Skeletal muscle satellite cell (primary cell): ENCODE results near the gene PTPN1.
"Not testable (repeated sequence)": the region's sequence is repeated elsewhere in the genome, so short reads cannot be mapped to it uniquely, and the experiment has no call there.

Experiments used
- H3K27me3 ChIP-seq: 2 replicates; pipeline ENCODE4 v1.7.0; 2013; ENCODE audit warnings: low read length; ENCODE audit not compliant: control insufficient read depth, insufficient read depth
- H3K36me3 ChIP-seq: 2 replicates; pipeline ENCODE4 v1.7.0; 2013; ENCODE audit warnings: mild to moderate bottlenecking, control low read depth, low read length; ENCODE audit not compliant: insufficient read depth
- H3K4me1 ChIP-seq: 2 replicates; pipeline ENCODE4 v1.7.0; 2013; ENCODE audit warnings: low read length; ENCODE audit not compliant: control insufficient read depth, insufficient read depth
- H3K4me2 ChIP-seq: 2 replicates; pipeline ENCODE4 v1.7.0; 2013; ENCODE audit warnings: mild to moderate bottlenecking, low read length
- H3K4me3 ChIP-seq: 2 replicates; pipeline ENCODE4 v1.7.0; 2013; ENCODE audit warnings: low read length
- H3K9ac ChIP-seq: 2 replicates; pipeline ENCODE4 v1.7.0; 2013; ENCODE audit warnings: mild to moderate bottlenecking, low read depth, low read length, moderate library complexity
- H3K9me3 ChIP-seq: replicated peaks from 2 replicates; pipeline ENCODE4 v1.7.0; 2013; ENCODE audit warnings: mild to moderate bottlenecking, control low read depth, low read length

The PTPN1 gene

GRCh38 chr20:50607436-50607835, 97.3 kb downstream of the PTPN1 start:
- no peak overlapping the region for H3K4me3 ChIP-seq
- H3K36me3 ChIP-seq: no peaks in the 10 kb centered on the region
- no peaks in the 10 kb centered on the region for H3K9me3 ChIP-seq
- H3K4me1 ChIP-seq: peaks cover 6% of the 10 kb centered on the region
- peaks cover 4% of the 10 kb centered on the region for H3K27me3 ChIP-seq
- H3K4me2 ChIP-seq: no peak overlapping the region
- no peak overlapping the region for H3K9ac ChIP-seq

- H3K27me3 ChIP-seq: peaks cover 4% of the 10 kb centered on the region
- no peaks in the 10 kb centered on the region for H3K9me3 ChIP-seq
- no peaks in the 10 kb centered on the region for H3K36me3 ChIP-seq
- H3K4me2 ChIP-seq: no peak overlapping the region
- peaks cover 6% of the 10 kb centered on the region for H3K4me1 ChIP-seq
- H3K4me3 ChIP-seq: no peak overlapping the region
- H3K9ac ChIP-seq: no peak overlapping the region
Observed at GRCh38 chr20:50607850-50608749, 97.9 kb downstream of the PTPN1 start.

- Histone ChIP-seq H3K4me1 (peaks cover 6% of the 10 kb centered on the region), H3K36me3 (no peaks in the 10 kb centered on the region), H3K4me3 (no peak overlapping the region), H3K9me3 (no peaks in the 10 kb centered on the region), H3K9ac (no peak overlapping the region), H3K27me3 (peaks cover 8% of the 10 kb centered on the region), H3K4me2 (no peak overlapping the region)
Observed at GRCh38 chr20:50608750-50609104, 98.5 kb downstream of the PTPN1 start.

GRCh38 chr20:50609438-50609989, 99.3 kb downstream of the PTPN1 start:
- Histone ChIP-seq H3K4me1 (peaks cover 6% of the 10 kb centered on the region), H3K27me3 (peaks cover 8% of the 10 kb centered on the region), H3K9me3 (no peaks in the 10 kb centered on the region), H3K9ac (no peak overlapping the region), H3K36me3 (no peaks in the 10 kb centered on the region), H3K4me3 (no peak overlapping the region), H3K4me2 (no peak overlapping the region)

GRCh38 chr20:50610212-50610718, 100.1 kb downstream of the PTPN1 start:
- no peak overlapping the region for H3K4me3 ChIP-seq
- no peak overlapping the region for H3K9ac ChIP-seq

GRCh38 chr20:50611128-50611810, 101.1 kb downstream of the PTPN1 start:
- no peaks in the 10 kb centered on the region for H3K36me3 ChIP-seq
- peaks cover 8% of the 10 kb centered on the region for H3K27me3 ChIP-seq
- H3K9me3 ChIP-seq: no peaks in the 10 kb centered on the region
- no peak overlapping the region for H3K4me2 ChIP-seq
- H3K4me1 ChIP-seq: peaks cover 6% of the 10 kb centered on the region
- H3K9ac ChIP-seq: no peak overlapping the region
- no peak overlapping the region for H3K4me3 ChIP-seq

More at GRCh38 chr20:50610212-50610718, 100.1 kb downstream of the PTPN1 start:
- Histone ChIP-seq H3K27me3 (peaks cover 8% of the 10 kb centered on the region), H3K4me2 (no peak overlapping the region), H3K9me3 (no peaks in the 10 kb centered on the region), H3K36me3 (no peaks in the 10 kb centered on the region), H3K4me1 (peaks cover 6% of the 10 kb centered on the region)

GRCh38 chr20:50613438-50614169, 103.4 kb downstream of the PTPN1 start:
- no peak overlapping the region for H3K4me2 ChIP-seq
- no peaks in the 10 kb centered on the region for H3K9me3 ChIP-seq
- H3K27me3 ChIP-seq: peaks cover 4% of the 10 kb centered on the region
- no peaks in the 10 kb centered on the region for H3K36me3 ChIP-seq
- no peak overlapping the region for H3K9ac ChIP-seq
- H3K4me3 ChIP-seq: no peak overlapping the region
- peaks cover 6% of the 10 kb centered on the region for H3K4me1 ChIP-seq

GRCh38 chr20:50615407-50615806, 105.2 kb downstream of the PTPN1 start:
- H3K9ac ChIP-seq: no peak overlapping the region
- no peaks in the 10 kb centered on the region for H3K36me3 ChIP-seq
- no peak overlapping the region for H3K4me3 ChIP-seq
- H3K4me1 ChIP-seq: peaks cover 6% of the 10 kb centered on the region
- no peak overlapping the region for H3K4me2 ChIP-seq
- no peaks in the 10 kb centered on the region for H3K9me3 ChIP-seq
- peaks cover 4% of the 10 kb centered on the region for H3K27me3 ChIP-seq

- Histone ChIP-seq H3K9me3 (peaks cover 8% of the 10 kb centered on the region), H3K4me2 (no peak overlapping the region), H3K4me3 (no peak overlapping the region), H3K27me3 (peaks cover 14% of the 10 kb centered on the region), H3K4me1 (no peaks in the 10 kb centered on the region), H3K36me3 (no peaks in the 10 kb centered on the region), H3K9ac (no peak overlapping the region)
Observed at GRCh38 chr20:50617022-50617421, 106.8 kb downstream of the PTPN1 start.

GRCh38 chr20:50618537-50618936, 108.4 kb downstream of the PTPN1 start:
- Histone ChIP-seq H3K9me3 (peaks cover 8% of the 10 kb centered on the region), H3K4me3 (no peak overlapping the region)

GRCh38 chr20:50620459-50620858, 110.3 kb downstream of the PTPN1 start:
- H3K9ac ChIP-seq, H3K9me3 ChIP-seq, H3K4me1 ChIP-seq, H3K36me3 ChIP-seq, H3K4me3 ChIP-seq, H3K4me2 ChIP-seq: not testable (repeated sequence)
- peaks cover 14% of the 10 kb centered on the region for H3K27me3 ChIP-seq

More at GRCh38 chr20:50618537-50618936, 108.4 kb downstream of the PTPN1 start:
- no peak overlapping the region for H3K9ac ChIP-seq
- H3K4me2 ChIP-seq: no peak overlapping the region
- H3K36me3 ChIP-seq: no peaks in the 10 kb centered on the region
- no peaks in the 10 kb centered on the region for H3K4me1 ChIP-seq
- peaks cover 17% of the 10 kb centered on the region for H3K27me3 ChIP-seq
